ENCODE results near the gene COL16A1. TPM values are rescaled to one million over a fixed set of nuclear protein-coding genes. Genes with fewer than 3 reads are reported as not detected.

The COL16A1 gene
- total RNA-seq, 1 donor from 2014 or later: 90.7 TPM

DNA sequence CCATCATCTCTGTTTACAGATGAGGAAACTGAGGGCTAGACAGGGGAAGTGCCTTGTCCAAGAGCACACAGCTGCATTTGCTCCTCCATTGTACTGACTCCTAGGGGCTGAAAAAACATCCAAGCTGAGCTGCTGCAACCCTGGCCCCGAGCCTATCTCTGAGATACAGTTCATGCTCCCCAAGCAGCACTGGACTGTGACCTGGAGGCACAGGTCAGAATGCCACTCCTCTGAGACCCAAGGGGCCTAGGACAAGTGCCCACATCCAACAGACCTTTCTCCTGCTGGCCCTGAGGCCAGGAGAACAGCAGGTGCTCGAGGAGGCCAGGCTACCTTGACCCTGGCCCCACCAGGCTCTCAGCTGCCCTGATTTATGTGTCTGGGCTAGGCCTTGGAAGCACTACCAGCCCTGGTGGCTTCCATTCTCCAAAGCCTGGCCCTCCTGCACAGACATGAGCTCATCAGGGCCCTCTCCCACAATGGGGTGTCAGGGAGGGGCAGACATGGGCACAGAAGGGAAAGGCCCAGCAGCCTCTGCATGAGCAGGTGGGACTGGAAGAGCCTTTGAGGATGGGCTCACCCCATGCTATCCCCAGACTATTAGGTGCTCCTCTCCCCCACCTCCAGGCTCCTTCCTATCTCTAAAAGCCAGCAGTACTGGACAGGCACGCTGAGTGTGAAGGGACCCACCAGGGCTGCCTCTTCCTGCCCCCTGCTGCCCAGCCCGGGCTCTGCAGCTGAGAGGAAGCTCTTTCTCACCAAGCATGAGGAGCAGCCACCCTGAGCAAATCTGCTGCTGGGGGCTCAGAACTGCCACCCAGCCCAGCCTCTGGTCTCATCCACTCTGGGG lies 41.5 kb upstream of the COL16A1 start:
- TF ChIP-seq, protein P1, sequence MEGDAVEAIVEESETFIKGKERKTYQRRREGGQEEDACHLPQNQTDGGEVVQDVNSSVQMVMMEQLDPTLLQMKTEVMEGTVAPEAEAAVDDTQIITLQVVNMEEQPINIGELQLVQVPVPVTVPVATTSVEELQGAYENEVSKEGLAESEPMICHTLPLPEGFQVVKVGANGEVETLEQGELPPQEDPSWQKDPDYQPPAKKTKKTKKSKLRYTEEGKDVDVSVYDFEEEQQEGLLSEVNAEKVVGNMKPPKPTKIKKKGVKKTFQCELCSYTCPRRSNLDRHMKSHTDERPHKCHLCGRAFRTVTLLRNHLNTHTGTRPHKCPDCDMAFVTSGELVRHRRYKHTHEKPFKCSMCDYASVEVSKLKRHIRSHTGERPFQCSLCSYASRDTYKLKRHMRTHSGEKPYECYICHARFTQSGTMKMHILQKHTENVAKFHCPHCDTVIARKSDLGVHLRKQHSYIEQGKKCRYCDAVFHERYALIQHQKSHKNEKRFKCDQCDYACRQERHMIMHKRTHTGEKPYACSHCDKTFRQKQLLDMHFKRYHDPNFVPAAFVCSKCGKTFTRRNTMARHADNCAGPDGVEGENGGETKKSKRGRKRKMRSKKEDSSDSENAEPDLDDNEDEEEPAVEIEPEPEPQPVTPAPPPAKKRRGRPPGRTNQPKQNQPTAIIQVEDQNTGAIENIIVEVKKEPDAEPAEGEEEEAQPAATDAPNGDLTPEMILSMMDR (IDR thresholded peaks at IDR 0.05): peak; percentile 89
- no peak overlapping the region for H3K27ac Mint-ChIP-seq (ENCODE audit: unreplicated experiment)
- H3K36me3 Mint-ChIP-seq (ENCODE audit: unreplicated experiment): peaks cover 1% of the 10 kb centered on the region
- no peak overlapping the region for H3K4me3 Mint-ChIP-seq (ENCODE audit: unreplicated experiment)
- peak; percentile 91 for DNase-seq (ENCODE audit: extremely low spot score, unreplicated experiment)
- H3K4me1 Mint-ChIP-seq (ENCODE audit: unreplicated experiment): peaks cover 13% of the 10 kb centered on the region
- H3K27me3 Mint-ChIP-seq (ENCODE audit: unreplicated experiment): no peaks in the 10 kb centered on the region
- H3K9me3 Mint-ChIP-seq (ENCODE audit: unreplicated experiment): no peaks in the 10 kb centered on the region

DNA sequence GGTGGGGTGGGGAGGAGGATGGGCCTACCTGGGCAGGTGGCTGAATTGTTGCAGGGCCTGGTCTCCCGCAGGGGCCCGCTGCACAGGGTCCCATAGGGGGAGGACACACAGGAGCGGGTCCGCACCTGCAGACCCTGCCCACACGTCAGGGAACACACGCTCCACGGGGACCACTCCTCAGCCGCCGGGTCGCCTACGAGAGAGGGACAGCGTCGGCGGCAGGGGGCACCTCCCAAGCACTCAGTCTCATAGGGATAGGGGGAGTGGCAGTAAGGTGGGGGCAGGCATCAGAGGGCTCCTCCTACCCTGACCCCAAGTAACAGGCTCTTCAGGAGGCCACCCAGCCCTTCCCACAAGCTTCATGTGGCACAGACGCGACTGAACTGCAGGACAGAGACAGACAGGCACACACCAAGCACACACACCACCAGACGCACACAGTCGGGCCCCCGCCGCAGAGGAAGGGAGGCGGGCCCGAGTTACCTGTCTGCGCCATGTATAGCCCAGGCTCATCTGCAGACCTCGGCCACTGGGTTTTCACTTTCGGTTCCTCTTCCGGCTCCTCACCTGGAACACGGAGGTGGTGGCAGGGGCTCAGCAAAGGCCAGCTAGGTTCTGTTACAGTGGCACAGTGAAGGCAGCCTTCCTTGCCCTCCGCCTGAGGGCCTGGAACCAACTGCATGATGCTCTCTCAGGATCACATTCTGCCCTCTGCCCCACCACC lies 40.5 kb upstream of the COL16A1 start:
- H3K9me3 Mint-ChIP-seq (ENCODE audit: unreplicated experiment): no peaks in the 10 kb centered on the region
- TF ChIP-seq, protein P1 (IDR thresholded peaks at IDR 0.05): no peak
- H3K27ac Mint-ChIP-seq (ENCODE audit: unreplicated experiment): no peak overlapping the region
- H3K4me1 Mint-ChIP-seq (ENCODE audit: unreplicated experiment): peaks cover 13% of the 10 kb centered on the region
- H3K36me3 Mint-ChIP-seq (ENCODE audit: unreplicated experiment): peaks cover 1% of the 10 kb centered on the region
- no peaks in the 10 kb centered on the region for H3K27me3 Mint-ChIP-seq (ENCODE audit: unreplicated experiment)
- H3K4me3 Mint-ChIP-seq (ENCODE audit: unreplicated experiment): no peak overlapping the region
- no peak for DNase-seq (ENCODE audit: extremely low spot score, unreplicated experiment)

DNA sequence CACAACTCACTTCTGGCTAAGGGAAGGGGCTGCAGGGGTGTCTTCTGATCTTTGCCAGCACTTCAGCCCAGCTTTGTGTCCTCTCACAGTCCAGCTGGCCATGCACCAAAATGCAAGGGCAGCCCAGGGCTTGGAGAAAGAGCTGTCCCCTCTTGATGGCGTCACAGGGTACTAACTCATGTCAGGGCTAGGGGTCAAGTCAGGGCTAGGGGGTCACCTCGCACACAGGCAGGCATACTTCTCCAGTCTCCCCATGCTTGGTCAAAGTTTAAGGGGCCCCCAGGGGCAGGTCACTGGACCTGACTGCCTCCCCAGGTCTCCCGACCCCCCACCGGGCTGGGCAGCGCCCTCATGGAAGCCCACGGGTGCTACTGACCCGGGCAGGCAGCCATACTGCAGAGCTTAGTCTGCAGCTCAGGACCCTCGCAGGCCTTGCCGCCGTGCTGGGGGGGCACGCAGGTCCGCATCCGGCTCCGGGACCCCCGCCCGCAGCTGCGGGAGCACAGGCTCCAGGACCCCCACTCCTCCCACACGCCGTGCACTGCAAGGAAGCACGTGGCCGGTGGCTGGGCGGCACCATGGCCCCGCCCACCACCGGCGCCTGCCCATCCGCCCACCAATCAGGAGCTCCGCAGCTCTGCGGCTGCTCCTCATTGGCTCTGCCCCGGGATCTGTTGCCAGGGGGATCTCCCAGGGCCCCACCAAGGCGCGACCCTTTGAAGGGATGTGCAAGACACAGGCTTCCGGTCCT lies 38.8 kb upstream of the COL16A1 start:
- TF ChIP-seq, protein P1 (IDR thresholded peaks at IDR 0.05): no peak
- Mint-ChIP-seq H3K4me3 (ENCODE audit: unreplicated experiment) (no peak overlapping the region), H3K27me3 (ENCODE audit: unreplicated experiment) (no peaks in the 10 kb centered on the region), H3K27ac (ENCODE audit: unreplicated experiment) (no peak overlapping the region), H3K36me3 (ENCODE audit: unreplicated experiment) (no peaks in the 10 kb centered on the region), H3K9me3 (ENCODE audit: unreplicated experiment) (no peaks in the 10 kb centered on the region), H3K4me1 (ENCODE audit: unreplicated experiment) (peaks cover 13% of the 10 kb centered on the region)
- no peak for DNase-seq (ENCODE audit: extremely low spot score, unreplicated experiment)

DNA sequence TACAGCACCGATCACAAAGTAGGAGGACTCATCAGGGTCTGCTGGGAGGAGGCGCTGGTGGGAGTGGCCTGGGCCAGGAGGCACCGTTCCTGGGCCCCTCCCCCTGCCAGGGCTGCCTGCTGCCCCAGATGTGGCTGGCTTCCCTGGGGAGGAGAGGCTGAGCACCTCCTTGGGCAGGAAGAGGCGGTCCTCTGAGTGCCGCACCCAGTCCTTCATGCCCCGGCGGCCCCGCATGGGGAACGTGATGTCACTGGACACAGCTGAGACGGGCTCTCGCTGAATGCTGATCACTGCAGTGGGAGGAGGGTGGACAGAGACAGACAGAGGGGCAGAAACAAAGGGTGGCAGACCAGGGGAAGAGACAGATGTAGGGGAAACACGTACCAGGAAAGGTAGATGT lies 35.5 kb upstream of the COL16A1 start:
- TF ChIP-seq, protein P1 (IDR thresholded peaks at IDR 0.05): no peak
- no peak overlapping the region for H3K27ac Mint-ChIP-seq (ENCODE audit: unreplicated experiment)
- H3K9me3 Mint-ChIP-seq (ENCODE audit: unreplicated experiment): no peaks in the 10 kb centered on the region
- no peaks in the 10 kb centered on the region for H3K27me3 Mint-ChIP-seq (ENCODE audit: unreplicated experiment)
- H3K4me3 Mint-ChIP-seq (ENCODE audit: unreplicated experiment): no peak overlapping the region
- H3K4me1 Mint-ChIP-seq (ENCODE audit: unreplicated experiment): no peaks in the 10 kb centered on the region
- DNase-seq (ENCODE audit: extremely low spot score, unreplicated experiment): no peak
- no peaks in the 10 kb centered on the region for H3K36me3 Mint-ChIP-seq (ENCODE audit: unreplicated experiment)
